Liver (tissue), 3 donors: ENCODE data around the gene CLUH.

Experiments
- CTCF ChIP-seq: fragments of 150-350 bp; IDR thresholded peaks from 2 replicates; pipeline ENCODE4 v1.5.1; 2017; ENCODE audit warnings: improper control_type of control experiment, low read depth, low read length; ENCODE audit not compliant: missing input control
- GABPA ChIP-seq, 2 donors: IDR thresholded peaks in 1 of 2; conservative IDR thresholded peaks in 1 of 2; 2 replicates each; pipeline ENCODE4 v1.6.1; 2016; ENCODE audit warnings: antibody characterized with exemption in 2 of 2, mild to moderate bottlenecking in 1 of 2, moderate library complexity in 1 of 2
- TAF1 ChIP-seq: conservative IDR thresholded peaks from 2 replicates; pipeline ENCODE4 v1.6.1; 2016; ENCODE audit warnings: antibody characterized with exemption, mild to moderate bottlenecking
- ZBTB33 ChIP-seq: IDR thresholded peaks from 2 replicates; pipeline ENCODE4 v1.6.1; 2016; ENCODE audit warnings: antibody characterized with exemption
- donor health status: healthy.
- donor health status: healthy.

- TF ChIP-seq CTCF (no peak), TAF1 (no peak), GABPA (IDR thresholded peaks at IDR 0.05 in 1 of 2, conservative IDR thresholded peaks at IDR 0.05 in 1 of 2) (no peak), ZBTB33 (no peak)
Measured at GRCh38 chr17:2656283-2656682, 55.3 kb downstream of the CLUH start.
